Choroid plexus epithelial cell (primary cell): ENCODE measurements around the gene TLE6.

Experiments
- DNase-seq: peaks from one replicate; pipeline ENCODE4 v3.0.0-alpha.2; 2010; ENCODE audit warnings: low read depth
- H3K4me3 ChIP-seq: 2 replicates; pipeline ENCODE4 v1.5.1; 2011; ENCODE audit warnings: low read depth, mild to moderate bottlenecking, control low read depth, low read length, moderate library complexity
- TF ChIP-seq, protein P1 (sequence below): conservative IDR thresholded peaks from 2 replicates; pipeline ENCODE4 v1.5.1; 2011; ENCODE audit warnings: low read depth, mild to moderate bottlenecking, control low read depth, inconsistent platforms, low read length, moderate library complexity

The TLE6 gene

DNA sequence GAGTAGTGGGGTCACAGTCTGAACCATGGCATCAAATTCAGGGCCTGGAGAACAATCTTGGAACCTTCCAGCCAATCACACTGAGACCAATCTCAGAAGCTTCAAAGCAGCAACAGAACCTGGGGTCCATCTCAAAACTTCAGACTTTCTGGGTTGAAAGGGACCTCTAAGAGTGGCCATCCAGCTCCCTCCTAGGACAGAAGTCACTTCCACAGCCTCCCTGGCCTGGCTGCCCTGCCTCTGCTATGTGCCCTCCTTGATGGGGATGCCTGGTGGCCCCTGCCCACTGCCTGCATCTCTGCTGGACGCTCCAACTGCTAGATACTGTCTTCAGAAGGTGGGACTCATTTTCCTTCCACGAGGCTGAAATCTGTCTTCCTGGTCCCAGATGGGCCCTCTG lies 49.9 kb downstream of the TLE6 start:
- H3K4me3 ChIP-seq = no peak overlapping the region
- TF ChIP-seq, protein P1, sequence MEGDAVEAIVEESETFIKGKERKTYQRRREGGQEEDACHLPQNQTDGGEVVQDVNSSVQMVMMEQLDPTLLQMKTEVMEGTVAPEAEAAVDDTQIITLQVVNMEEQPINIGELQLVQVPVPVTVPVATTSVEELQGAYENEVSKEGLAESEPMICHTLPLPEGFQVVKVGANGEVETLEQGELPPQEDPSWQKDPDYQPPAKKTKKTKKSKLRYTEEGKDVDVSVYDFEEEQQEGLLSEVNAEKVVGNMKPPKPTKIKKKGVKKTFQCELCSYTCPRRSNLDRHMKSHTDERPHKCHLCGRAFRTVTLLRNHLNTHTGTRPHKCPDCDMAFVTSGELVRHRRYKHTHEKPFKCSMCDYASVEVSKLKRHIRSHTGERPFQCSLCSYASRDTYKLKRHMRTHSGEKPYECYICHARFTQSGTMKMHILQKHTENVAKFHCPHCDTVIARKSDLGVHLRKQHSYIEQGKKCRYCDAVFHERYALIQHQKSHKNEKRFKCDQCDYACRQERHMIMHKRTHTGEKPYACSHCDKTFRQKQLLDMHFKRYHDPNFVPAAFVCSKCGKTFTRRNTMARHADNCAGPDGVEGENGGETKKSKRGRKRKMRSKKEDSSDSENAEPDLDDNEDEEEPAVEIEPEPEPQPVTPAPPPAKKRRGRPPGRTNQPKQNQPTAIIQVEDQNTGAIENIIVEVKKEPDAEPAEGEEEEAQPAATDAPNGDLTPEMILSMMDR = no peak
- no peak for DNase-seq

DNA sequence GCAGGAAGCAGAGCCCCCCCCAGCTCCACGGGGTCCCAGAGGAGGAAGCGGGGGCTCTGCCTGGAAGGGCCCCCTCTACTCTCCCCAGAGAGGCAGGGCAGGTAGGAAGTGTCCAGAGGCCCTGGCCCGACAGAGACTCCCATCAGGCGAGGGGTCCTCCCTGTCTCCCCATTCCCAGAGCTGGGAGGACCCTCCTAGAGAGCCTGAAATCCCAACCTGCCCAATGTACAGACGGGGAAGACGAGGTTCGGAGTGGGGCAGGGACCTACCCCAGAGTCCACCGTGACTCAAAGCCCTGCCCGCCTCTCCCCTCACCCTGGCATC lies 50.6 kb downstream of the TLE6 start:
- TF ChIP-seq, protein P1 = no peak
- DNase-seq = no peak
- H3K4me3 ChIP-seq = no peak overlapping the region

DNA sequence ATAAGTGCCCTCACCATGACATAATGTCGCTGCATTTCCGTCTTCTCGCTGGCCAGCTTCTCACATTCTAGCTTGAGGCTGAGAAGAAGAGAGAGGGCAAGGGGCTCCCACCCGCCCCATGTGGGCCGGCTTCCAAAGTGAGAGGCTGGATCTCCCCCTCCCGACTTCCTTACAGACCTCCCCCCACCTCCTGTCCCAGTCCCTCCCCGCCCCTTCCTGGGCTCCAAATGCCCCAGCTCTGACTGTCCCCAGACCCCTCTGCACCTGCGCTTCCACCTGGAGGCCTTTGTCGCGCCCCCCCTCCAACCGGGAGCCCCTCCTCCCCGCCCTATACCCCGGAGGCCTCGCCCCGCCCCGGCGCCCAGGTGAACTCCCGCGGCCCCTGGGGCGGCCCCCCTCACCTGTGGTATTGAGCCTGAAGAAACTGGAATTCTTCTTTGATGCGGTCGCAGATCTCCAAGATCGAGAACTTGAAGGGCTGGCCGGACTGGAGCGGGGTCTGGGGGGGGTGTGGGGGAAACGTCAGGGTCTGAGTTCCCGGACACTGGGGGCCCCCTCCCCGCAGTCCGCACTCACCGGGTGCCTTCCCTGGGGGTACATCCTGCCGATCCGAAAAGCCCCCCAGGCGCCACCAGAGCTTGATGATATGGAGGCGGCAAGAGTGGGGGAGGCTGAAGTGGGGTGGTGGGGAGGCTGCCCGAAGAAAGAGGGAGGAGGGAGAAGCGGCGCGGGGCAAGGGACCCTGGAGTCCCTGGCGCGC lies 51.1 kb downstream of the TLE6 start:
- TF ChIP-seq, protein P1 = no peak
- peak overlapping the region; percentile 50 for H3K4me3 ChIP-seq
- no peak for DNase-seq

DNA sequence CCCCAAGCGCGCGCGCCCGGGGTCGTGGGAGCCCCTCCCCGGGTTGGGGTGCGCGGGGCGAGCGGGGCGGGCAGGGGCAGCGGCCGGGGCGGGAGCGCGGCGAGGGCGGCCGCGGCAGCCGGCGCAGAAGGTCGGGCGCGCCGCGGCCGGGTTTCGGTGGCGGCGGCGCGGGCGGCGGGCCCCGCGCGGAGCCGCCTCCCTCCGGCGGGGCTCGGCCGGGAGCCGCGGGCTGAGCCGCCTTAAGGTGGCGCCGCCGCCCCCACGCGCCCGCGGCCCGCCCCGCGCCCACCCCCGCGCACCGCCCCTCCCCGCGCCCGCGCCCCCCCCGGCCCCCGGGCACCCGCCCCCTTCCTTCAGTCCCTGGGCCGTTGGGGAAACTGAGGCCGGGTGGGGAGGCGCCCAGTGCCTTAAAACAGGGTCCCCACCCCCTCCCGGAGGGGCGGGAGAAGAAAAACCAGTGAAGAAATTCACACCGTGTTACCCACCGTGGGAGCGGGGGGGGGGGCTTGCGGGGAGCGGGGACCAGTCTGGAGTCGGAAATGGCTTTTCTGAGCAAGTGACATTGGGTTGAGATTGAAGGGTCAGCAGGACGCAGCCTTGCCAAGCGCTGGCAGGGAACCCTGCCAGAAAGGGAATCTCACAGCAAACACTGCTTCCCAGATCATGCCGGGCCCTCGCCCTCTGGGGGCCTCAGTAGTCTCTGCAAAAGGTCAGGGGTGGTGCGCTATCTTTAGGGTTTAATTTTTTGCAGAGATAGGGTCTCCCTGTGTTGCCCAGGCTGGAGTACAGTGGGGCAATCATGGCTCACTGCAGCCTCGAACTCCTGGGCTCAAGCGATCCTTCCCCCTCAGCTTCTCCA lies 51.9 kb downstream of the TLE6 start, which contains the start of gene TLE2:
Gene TLE2, minus strand, starts transcription at position 216 of the 859 bp plus-strand sequence. CDS start 376 bp downstream, outside the sequence.
- TF ChIP-seq, protein P1 = no peak
- no peak for DNase-seq
- H3K4me3 ChIP-seq = peak within 1 kb of the TSS; percentile 50

DNA sequence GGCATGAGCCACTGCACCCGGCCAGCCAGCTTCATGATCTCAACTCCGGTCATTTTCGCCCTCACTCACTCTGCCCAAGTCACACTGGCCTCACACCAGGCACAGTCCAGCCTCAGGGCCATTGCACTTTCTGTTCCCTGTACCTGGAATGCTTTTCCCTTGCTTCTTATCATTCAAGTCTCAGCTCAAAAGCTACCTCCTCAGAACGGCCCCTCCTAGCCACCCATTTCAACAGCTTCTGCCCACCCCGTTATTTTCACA lies 54.2 kb downstream of the TLE6 start:
- no peak for DNase-seq
- TF ChIP-seq, protein P1 = no peak
- no peak overlapping the region for H3K4me3 ChIP-seq

DNA sequence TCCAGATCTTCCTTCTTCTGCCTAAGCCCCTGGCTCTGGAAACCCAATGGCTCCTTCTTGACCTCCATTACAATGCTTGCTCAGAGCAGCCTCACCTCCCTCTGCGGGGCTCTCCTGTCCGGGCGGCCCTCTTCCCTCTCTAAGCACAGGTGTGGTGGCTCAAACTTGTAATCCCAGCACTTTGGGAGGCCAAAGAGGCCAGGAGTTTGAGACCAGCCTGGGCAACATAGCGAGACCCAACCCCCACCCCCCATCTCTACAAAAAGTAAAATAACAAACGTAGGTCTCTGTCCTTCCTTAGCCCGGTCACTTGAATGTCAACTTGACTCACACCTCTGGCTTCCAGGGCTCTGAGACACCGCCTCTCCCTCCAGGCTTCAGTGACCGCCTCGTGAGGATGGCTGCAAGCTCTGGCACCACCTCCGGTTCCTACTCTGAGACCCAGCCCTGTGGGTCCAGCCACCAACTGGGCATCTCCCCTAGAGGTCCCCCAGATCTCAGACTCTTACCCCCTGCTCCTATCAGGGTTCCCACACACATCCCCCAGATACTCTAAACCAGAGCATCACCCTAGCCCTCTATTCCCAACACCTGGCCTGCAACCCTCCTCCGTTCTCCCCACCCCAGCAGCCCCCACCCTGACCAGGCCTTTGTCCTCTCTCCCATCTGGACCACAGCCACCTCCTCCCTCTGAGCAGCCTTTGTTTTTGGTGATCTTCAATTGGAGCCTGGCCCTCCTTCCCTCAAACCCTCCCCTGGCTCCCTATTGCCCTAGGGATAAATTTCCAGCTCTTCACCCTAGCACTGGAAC lies 56.4 kb downstream of the TLE6 start:
- no peak overlapping the region for H3K4me3 ChIP-seq
- no peak for DNase-seq
- TF ChIP-seq, protein P1 = no peak
